ENCODE data around the gene G0S2. TPM values are rescaled to one million over a fixed set of nuclear protein-coding genes. Genes with fewer than 3 reads are reported as not detected.

G0S2 gene
- total RNA-seq, 1 experiment from 2014 or later: 4.0 TPM

- peak overlapping the region; percentile 89 for H3K4me3 Mint-ChIP-seq (ENCODE audit: low read depth, unreplicated experiment)
- no peaks in the 10 kb centered on the region for H3K9me3 Mint-ChIP-seq (ENCODE audit: low read depth, unreplicated experiment)
- CTCF ChIA-PET: interaction anchor here (0.9 to 6.2 kb wide), 2 partner anchors 10 to 24 kb away, joined by 5 to 58 read pairs; partner anchors contain the start of gene G0S2
- intact Hi-C loops (cut with micrococcal nuclease; ENCODE audit: unreplicated experiment): loop anchor here (5.0 to 10.0 kb wide), 3 partner anchors 96 to 1734 kb away; partner anchors contain the start of gene UTP25
- DNase-seq: peak; percentile 91
- H3K27me3 Mint-ChIP-seq (ENCODE audit: unreplicated experiment): no peaks in the 10 kb centered on the region
- H3K4me1 Mint-ChIP-seq (ENCODE audit: low read depth, unreplicated experiment): peaks cover 83% of the 10 kb centered on the region
- peaks cover 79% of the 10 kb centered on the region for H3K36me3 Mint-ChIP-seq (ENCODE audit: insufficient read depth, unreplicated experiment)
- no peak for TF ChIP-seq CTCF (IDR thresholded peaks at IDR 0.05; ENCODE audit: unreplicated experiment)
- H3K27ac Mint-ChIP-seq (ENCODE audit: unreplicated experiment): peak overlapping the region; percentile 97
- no TSS peak for BruUV-seq (replicated peaks)
Measured at GRCh38 chr1:209651138-209651587, 24.0 kb upstream of the G0S2 start.

GRCh38 chr1:209652121-209652735, 23.0 kb upstream of the G0S2 start, which contains the start of gene LAMB3:
TSS of gene LAMB3 (minus strand) at chr1:209652425. CDS start at chr1:209650944, 1,481 bp downstream.
- CTCF ChIA-PET: interaction anchor here (0.5 to 6.2 kb wide), 15 partner anchors 13 to 174 kb away, joined by 3 to 58 read pairs (median 4); partner anchors contain the start of gene G0S2
- Mint-ChIP-seq H3K36me3 (ENCODE audit: insufficient read depth, unreplicated experiment) (peaks cover 70% of the 10 kb centered on the region), H3K27ac (ENCODE audit: unreplicated experiment) (peak within 1 kb of the TSS; percentile 97), H3K4me1 (ENCODE audit: low read depth, unreplicated experiment) (peaks cover 72% of the 10 kb centered on the region), H3K9me3 (ENCODE audit: low read depth, unreplicated experiment) (no peaks in the 10 kb centered on the region), H3K27me3 (ENCODE audit: unreplicated experiment) (no peaks in the 10 kb centered on the region), H3K4me3 (ENCODE audit: low read depth, unreplicated experiment) (peak within 1 kb of the TSS; percentile 89)
- TF ChIP-seq CTCF (IDR thresholded peaks at IDR 0.05; ENCODE audit: unreplicated experiment): no peak
- intact Hi-C loops (cut with micrococcal nuclease; ENCODE audit: unreplicated experiment): loop anchor here (1.0 to 10.0 kb wide), 4 partner anchors 50 to 1733 kb away; partner anchors contain the start of gene UTP25
- peak; percentile 95 for DNase-seq
- TSS peak; percentile 22 for BruUV-seq (replicated peaks)

GRCh38 chr1:209652873-209653401, 22.3 kb upstream of the G0S2 start:
- H3K36me3 Mint-ChIP-seq (ENCODE audit: insufficient read depth, unreplicated experiment): peaks cover 63% of the 10 kb centered on the region
- H3K9me3 Mint-ChIP-seq (ENCODE audit: low read depth, unreplicated experiment): no peaks in the 10 kb centered on the region
- peak; percentile 99 for DNase-seq
- CTCF ChIA-PET: interaction anchor here (0.5 to 6.2 kb wide), 22 partner anchors 11 to 529 kb away, joined by 3 to 58 read pairs (median 4); partner anchors contain the start of genes G0S2 and IRF6
- no peak for TF ChIP-seq CTCF (IDR thresholded peaks at IDR 0.05; ENCODE audit: unreplicated experiment)
- BruUV-seq (replicated peaks): no TSS peak
- peak overlapping the region; percentile 89 for H3K4me3 Mint-ChIP-seq (ENCODE audit: low read depth, unreplicated experiment)
- intact Hi-C loops (cut with micrococcal nuclease; ENCODE audit: unreplicated experiment): loop anchor here (1.0 to 10.0 kb wide), 4 partner anchors 51 to 1732 kb away; partner anchors contain the start of gene UTP25
- peak overlapping the region; percentile 97 for H3K27ac Mint-ChIP-seq (ENCODE audit: unreplicated experiment)
- H3K4me1 Mint-ChIP-seq (ENCODE audit: low read depth, unreplicated experiment): peaks cover 65% of the 10 kb centered on the region
- H3K27me3 Mint-ChIP-seq (ENCODE audit: unreplicated experiment): no peaks in the 10 kb centered on the region

- H3K27me3 Mint-ChIP-seq (ENCODE audit: unreplicated experiment): no peaks in the 10 kb centered on the region
- peaks cover 56% of the 10 kb centered on the region for H3K36me3 Mint-ChIP-seq (ENCODE audit: insufficient read depth, unreplicated experiment)
- H3K4me3 Mint-ChIP-seq (ENCODE audit: low read depth, unreplicated experiment): peak overlapping the region; percentile 89
- H3K9me3 Mint-ChIP-seq (ENCODE audit: low read depth, unreplicated experiment): no peaks in the 10 kb centered on the region
- peak; percentile 60 for DNase-seq
- TF ChIP-seq CTCF (IDR thresholded peaks at IDR 0.05; ENCODE audit: unreplicated experiment): no peak
- H3K4me1 Mint-ChIP-seq (ENCODE audit: low read depth, unreplicated experiment): peaks cover 60% of the 10 kb centered on the region
- intact Hi-C loops (cut with micrococcal nuclease; ENCODE audit: unreplicated experiment): loop anchor here (2.0 to 10.0 kb wide), 4 partner anchors 19 to 1731 kb away; partner anchors contain the start of gene UTP25
- peak overlapping the region; percentile 97 for H3K27ac Mint-ChIP-seq (ENCODE audit: unreplicated experiment)
- CTCF ChIA-PET: interaction anchor here (1.5 to 6.2 kb wide), 5 partner anchors 12 to 47 kb away, joined by 4 to 58 read pairs (median 8); partner anchors contain the start of gene G0S2
- BruUV-seq (replicated peaks): no TSS peak
Measured at GRCh38 chr1:209653915-209654351, 21.3 kb upstream of the G0S2 start.

Measured in Calu3 (cell line).